Activated CD8-positive, alpha-beta memory T cell treated with anti-CD3 and anti-CD28 coated beads for 24 hours (primary cell): ENCODE data around the gene ZEB1.

Experiments
- DNase-seq: peaks from one replicate; pipeline ENCODE4 v3.0.0-alpha.2; 2020

Gene ZEB1

GRCh38 chr10:31318854-31319601 is at the start of gene ZEB1:
Gene ZEB1, plus strand, starts transcription at chr10:31319216. Its CDS starts 19 bp downstream, at chr10:31319235.
- DNase-seq, result peak; percentile 92

DNA sequence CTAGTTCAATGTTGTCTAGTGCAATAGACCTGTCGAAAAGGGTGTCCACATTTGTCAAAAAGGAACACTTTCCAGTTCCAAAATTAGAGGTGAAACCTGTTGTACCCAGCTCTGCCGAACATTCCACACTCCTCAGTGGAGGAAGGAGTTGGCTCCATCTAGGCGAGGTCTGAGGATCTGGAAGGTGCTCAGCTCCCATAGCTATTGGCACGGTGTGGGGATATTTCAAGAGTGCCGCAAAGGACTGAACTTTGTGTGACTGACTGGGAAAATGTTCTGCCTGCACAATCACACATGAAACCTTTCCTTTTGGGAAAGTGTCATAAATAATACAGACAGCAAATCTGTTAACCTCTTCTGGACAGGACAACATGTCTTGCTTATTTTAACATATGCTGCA is 48.1 kb upstream of the ZEB1 start:
- no peak for DNase-seq

- no peak for DNase-seq
Observed at GRCh38 chr10:31272841-31273240, 46.2 kb upstream of the ZEB1 start.

DNA sequence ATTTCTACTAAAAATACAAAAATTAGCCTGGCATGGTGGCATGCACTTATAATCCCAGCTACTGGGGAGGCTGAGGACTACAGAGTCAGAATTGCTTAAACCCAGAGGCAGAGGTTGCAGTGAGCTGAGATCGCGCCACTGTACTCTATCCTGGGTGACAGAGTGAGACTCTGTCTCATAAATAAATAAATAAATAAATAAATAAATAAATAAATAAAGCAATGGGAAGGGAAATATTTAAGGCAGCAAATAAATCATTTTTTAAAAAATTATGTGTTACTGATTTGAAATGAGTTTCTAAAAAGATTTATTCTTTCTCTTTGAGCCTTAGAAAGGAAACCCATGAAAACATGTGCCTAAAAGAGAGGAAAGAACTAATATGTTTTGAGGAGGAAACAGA is 45.2 kb upstream of the ZEB1 start:
- no peak for DNase-seq

DNA sequence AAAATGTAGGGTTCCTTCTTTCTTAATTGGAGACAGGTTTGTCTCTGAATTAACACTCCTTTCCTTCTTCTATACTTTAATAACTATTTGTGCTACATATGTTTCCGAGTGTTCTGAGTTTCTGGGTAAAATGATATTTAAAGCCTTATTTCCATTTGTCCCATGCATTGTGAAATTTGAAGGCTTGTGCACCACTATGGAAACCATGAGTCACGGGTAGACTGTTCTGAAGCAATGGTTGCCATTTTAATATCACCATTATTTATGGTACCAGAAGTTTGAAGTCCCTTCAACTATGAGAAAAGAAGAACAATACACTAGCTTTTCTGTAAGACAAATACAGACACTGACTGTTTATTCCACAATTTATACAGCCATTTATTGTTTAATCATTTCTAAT is 44.7 kb upstream of the ZEB1 start:
- no peak for DNase-seq

GRCh38 chr10:31278279-31278941 is 40.6 kb upstream of the ZEB1 start:
- no peak for DNase-seq

GRCh38 chr10:31280972-31281371 is 38.0 kb upstream of the ZEB1 start:
- no peak for DNase-seq

- no peak for DNase-seq
Observed at GRCh38 chr10:31288001-31288400, 31.0 kb upstream of the ZEB1 start.

- DNase-seq, result no peak
Observed at GRCh38 chr10:31288962-31289361, 30.1 kb upstream of the ZEB1 start.

DNA sequence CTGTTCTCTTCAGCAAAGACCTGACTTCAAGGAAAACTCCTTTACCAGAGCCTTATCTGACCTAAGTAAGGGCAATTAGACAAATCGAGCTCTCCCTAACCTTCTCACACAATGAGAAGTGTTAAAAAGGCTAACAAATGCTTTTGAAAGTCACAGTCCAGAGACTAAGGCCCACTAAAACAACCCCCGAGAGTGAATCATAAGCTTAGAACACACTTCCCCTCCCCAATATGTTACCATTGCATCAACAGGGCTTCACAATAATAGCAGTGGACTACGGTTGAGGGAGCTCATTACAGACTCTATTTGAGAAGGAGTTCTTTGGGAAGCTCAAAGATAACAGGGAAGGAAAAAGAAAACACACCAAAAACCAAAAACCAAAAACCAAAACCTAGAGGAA is 28.6 kb upstream of the ZEB1 start:
- DNase-seq, result no peak

GRCh38 chr10:31291123-31291522 is 27.9 kb upstream of the ZEB1 start:
- no peak for DNase-seq

- DNase-seq, result no peak
Observed at GRCh38 chr10:31294558-31294957, 24.5 kb upstream of the ZEB1 start.

GRCh38 chr10:31296754-31297153 is 22.3 kb upstream of the ZEB1 start:
- no peak for DNase-seq

- no peak for DNase-seq
Observed at GRCh38 chr10:31299119-31299518, 19.9 kb upstream of the ZEB1 start.

GRCh38 chr10:31303212-31303611 is 15.8 kb upstream of the ZEB1 start:
- no peak for DNase-seq

- DNase-seq, result no peak
Observed at GRCh38 chr10:31304291-31304970, 14.6 kb upstream of the ZEB1 start.

DNA sequence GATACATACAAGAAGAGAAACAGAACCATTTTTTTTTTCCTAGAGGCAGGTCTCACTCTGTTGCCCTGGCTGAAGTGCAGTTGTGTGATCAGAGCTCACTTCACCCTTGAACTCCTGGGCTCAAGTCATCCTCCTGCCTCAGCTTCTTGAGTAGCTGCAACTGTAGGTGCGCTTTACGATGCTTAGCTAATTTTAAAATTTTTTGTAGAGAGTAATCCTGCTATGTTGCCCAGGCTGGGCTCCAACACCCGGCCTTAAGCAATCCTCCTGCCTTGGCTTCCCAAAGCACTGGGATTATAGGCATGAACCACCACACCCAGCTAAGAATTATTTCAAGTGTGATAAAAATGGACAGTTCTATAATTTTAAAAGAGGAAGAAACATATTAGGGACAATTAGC is 5.6 kb upstream of the ZEB1 start:
- DNase-seq, result no peak

- no peak for DNase-seq
Observed at GRCh38 chr10:31314256-31315150, 4.5 kb upstream of the ZEB1 start.

DNA sequence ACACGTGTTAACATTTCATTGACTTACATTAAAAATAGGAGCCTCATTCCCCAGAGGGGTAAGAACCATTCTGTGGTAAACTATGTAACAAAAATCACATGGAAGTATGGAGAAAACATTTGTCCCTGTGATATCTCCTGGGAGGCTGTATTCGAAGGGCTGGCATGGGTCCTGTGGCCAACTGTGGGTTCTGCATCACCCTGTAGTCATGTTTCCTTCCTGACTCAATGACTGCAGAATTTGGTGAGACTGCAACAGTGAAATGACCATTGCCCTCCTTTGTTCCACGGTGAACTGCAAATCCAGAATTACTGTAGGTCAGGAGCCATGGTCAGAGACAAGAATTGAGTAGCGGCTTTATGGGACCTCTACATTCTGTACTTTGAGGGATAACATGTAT is 3.6 kb upstream of the ZEB1 start:
- no peak for DNase-seq

GRCh38 chr10:31317171-31317570 is 1.8 kb upstream of the ZEB1 start:
- DNase-seq, result no peak

DNA sequence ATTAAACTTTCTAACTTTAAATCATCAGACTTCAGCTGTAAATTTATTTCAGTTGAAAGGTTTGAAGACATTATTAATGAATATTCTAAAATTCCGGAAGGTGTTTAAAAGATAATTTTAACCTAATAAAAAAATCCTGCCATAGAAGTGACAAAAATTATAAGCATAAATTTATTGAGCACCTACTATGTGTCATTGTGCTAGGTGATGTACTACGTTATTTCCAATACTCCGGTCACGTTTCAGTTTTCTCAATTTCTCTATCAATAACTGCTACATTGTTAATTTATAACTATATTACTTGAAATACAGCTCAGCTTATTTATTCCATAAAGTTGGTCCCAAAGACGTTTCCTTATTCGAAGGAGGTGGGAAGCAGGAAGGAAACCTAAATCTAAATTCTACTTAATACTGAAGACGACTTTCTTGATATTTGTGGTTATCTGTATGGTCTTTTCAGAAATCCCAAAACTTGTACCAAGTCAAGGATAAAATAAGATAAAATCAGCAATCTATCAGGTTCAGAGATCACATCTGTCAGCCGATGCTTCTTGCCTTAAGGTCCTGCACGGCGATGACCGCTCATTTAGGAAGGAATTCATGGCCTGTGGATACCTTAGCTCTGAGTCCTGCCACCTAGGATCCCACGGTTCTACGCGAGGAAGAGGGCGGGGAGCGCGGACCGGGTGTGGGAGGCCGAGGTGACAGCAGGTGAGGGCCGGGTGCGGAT is 1.2 kb upstream of the ZEB1 start:
- DNase-seq, result no peak

DNA sequence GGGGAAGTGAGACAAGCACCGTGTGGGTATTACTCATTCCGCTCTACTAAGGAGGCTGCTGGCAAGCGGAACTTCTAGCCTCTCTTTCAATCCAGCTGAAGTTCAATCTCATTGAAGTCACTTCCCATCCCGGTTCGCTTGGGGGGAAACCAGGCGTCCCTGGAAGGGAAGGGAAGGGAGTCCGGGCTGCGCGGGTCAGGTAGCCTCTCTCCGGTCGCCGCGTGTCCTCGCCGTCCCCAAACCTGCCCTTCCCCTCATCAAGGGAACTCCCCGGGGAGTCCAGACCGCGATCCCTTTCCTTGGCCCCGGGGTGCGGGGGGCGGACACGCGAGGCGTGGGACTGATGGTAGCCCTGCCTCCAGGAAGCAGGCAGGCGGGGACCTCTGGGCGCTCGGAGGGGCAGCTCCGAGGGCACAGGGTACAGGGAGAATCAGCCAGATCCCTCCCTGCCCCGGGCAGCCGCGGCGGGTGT is 598 bp upstream of the ZEB1 start:
- DNase-seq, result peak; percentile 91
